Rectal smooth muscle tissue (tissue), 1 donor: ENCODE data around the gene FOXN3.

Source experiments
- H3K27ac ChIP-seq: one replicate; pipeline ENCODE4 v1.7.0; 2013; ENCODE audit warnings: low read depth, low read length, inconsistent platforms
- H3K27me3 ChIP-seq: one replicate; pipeline ENCODE4 v1.7.0; 2013; ENCODE audit warnings: low read length; ENCODE audit not compliant: control insufficient read depth, insufficient read depth
- H3K36me3 ChIP-seq: one replicate; pipeline ENCODE4 v1.7.0; 2013; ENCODE audit warnings: low read length; ENCODE audit not compliant: control insufficient read depth, insufficient read depth
- H3K4me1 ChIP-seq: one replicate; pipeline ENCODE4 v1.7.0; 2013; ENCODE audit warnings: low read length; ENCODE audit not compliant: control insufficient read depth, insufficient read depth
- H3K4me3 ChIP-seq: one replicate; pipeline ENCODE4 v1.7.0; 2013; ENCODE audit warnings: low read length
- H3K9ac ChIP-seq: one replicate; pipeline ENCODE4 v1.7.0; 2013; ENCODE audit warnings: low read length

Gene FOXN3

GRCh38 chr14:89137526-89138163, 279.4 kb downstream of the FOXN3 start:
- H3K27ac ChIP-seq = no peak overlapping the region
- no peaks in the 10 kb centered on the region for H3K4me1 ChIP-seq
- H3K36me3 ChIP-seq = no peaks in the 10 kb centered on the region
- H3K27me3 ChIP-seq = no peaks in the 10 kb centered on the region
- no peak overlapping the region for H3K9ac ChIP-seq
- no peak overlapping the region for H3K4me3 ChIP-seq

- Histone ChIP-seq H3K9ac (no peak overlapping the region), H3K4me1 (no peaks in the 10 kb centered on the region), H3K36me3 (no peaks in the 10 kb centered on the region), H3K4me3 (no peak overlapping the region), H3K27ac (no peak overlapping the region), H3K27me3 (no peaks in the 10 kb centered on the region)
Measured at GRCh38 chr14:89136587-89136986, 280.4 kb downstream of the FOXN3 start.

- H3K4me3 ChIP-seq = no peak overlapping the region
- H3K27ac ChIP-seq = no peak overlapping the region
- no peaks in the 10 kb centered on the region for H3K36me3 ChIP-seq
- no peaks in the 10 kb centered on the region for H3K4me1 ChIP-seq
- H3K27me3 ChIP-seq = no peaks in the 10 kb centered on the region
- H3K9ac ChIP-seq = no peak overlapping the region
Measured at GRCh38 chr14:89134640-89135039, 282.4 kb downstream of the FOXN3 start.

- Histone ChIP-seq H3K4me3 (no peak overlapping the region), H3K9ac (no peak overlapping the region), H3K36me3 (no peaks in the 10 kb centered on the region), H3K27me3 (no peaks in the 10 kb centered on the region), H3K4me1 (no peaks in the 10 kb centered on the region), H3K27ac (no peak overlapping the region)
Measured at GRCh38 chr14:89131004-89131750, 285.9 kb downstream of the FOXN3 start.

- no peak overlapping the region for H3K9ac ChIP-seq
Measured at GRCh38 chr14:89129570-89129969, 287.5 kb downstream of the FOXN3 start.

GRCh38 chr14:89128311-89129026, 288.6 kb downstream of the FOXN3 start:
- no peaks in the 10 kb centered on the region for H3K4me1 ChIP-seq
- no peak overlapping the region for H3K27ac ChIP-seq
- H3K9ac ChIP-seq = no peak overlapping the region
- H3K4me3 ChIP-seq = no peak overlapping the region
- no peaks in the 10 kb centered on the region for H3K27me3 ChIP-seq
- H3K36me3 ChIP-seq = no peaks in the 10 kb centered on the region

More at GRCh38 chr14:89129570-89129969, 287.5 kb downstream of the FOXN3 start:
- no peaks in the 10 kb centered on the region for H3K4me1 ChIP-seq
- H3K27ac ChIP-seq = no peak overlapping the region
- H3K4me3 ChIP-seq = no peak overlapping the region
- H3K27me3 ChIP-seq = no peaks in the 10 kb centered on the region
- H3K36me3 ChIP-seq = no peaks in the 10 kb centered on the region

- Histone ChIP-seq H3K4me1 (no peaks in the 10 kb centered on the region), H3K27me3 (no peaks in the 10 kb centered on the region), H3K9ac (no peak overlapping the region), H3K27ac (no peak overlapping the region), H3K36me3 (no peaks in the 10 kb centered on the region), H3K4me3 (no peak overlapping the region)
Measured at GRCh38 chr14:89126461-89126860, 290.6 kb downstream of the FOXN3 start.

- H3K27me3 ChIP-seq = no peaks in the 10 kb centered on the region
- H3K36me3 ChIP-seq = no peaks in the 10 kb centered on the region
- H3K4me3 ChIP-seq = no peak overlapping the region
- no peak overlapping the region for H3K27ac ChIP-seq
- H3K9ac ChIP-seq = no peak overlapping the region
- no peaks in the 10 kb centered on the region for H3K4me1 ChIP-seq
Measured at GRCh38 chr14:89125216-89125615, 291.8 kb downstream of the FOXN3 start.

GRCh38 chr14:89123851-89124250, 293.2 kb downstream of the FOXN3 start:
- Histone ChIP-seq H3K27ac (no peak overlapping the region), H3K36me3 (no peaks in the 10 kb centered on the region), H3K27me3 (no peaks in the 10 kb centered on the region)

GRCh38 chr14:89123215-89123614, 293.8 kb downstream of the FOXN3 start:
- H3K4me1 ChIP-seq = no peaks in the 10 kb centered on the region
- H3K9ac ChIP-seq = no peak overlapping the region
- no peaks in the 10 kb centered on the region for H3K27me3 ChIP-seq
- H3K27ac ChIP-seq = no peak overlapping the region
- H3K4me3 ChIP-seq = no peak overlapping the region
- no peaks in the 10 kb centered on the region for H3K36me3 ChIP-seq

More at GRCh38 chr14:89123851-89124250, 293.2 kb downstream of the FOXN3 start:
- H3K9ac ChIP-seq = no peak overlapping the region
- no peak overlapping the region for H3K4me3 ChIP-seq
- H3K4me1 ChIP-seq = no peaks in the 10 kb centered on the region

- Histone ChIP-seq H3K4me1 (no peaks in the 10 kb centered on the region), H3K36me3 (no peaks in the 10 kb centered on the region), H3K27me3 (no peaks in the 10 kb centered on the region), H3K9ac (no peak overlapping the region), H3K27ac (no peak overlapping the region), H3K4me3 (no peak overlapping the region)
Measured at GRCh38 chr14:89121968-89122620, 294.9 kb downstream of the FOXN3 start.

- no peaks in the 10 kb centered on the region for H3K36me3 ChIP-seq
- H3K27me3 ChIP-seq = no peaks in the 10 kb centered on the region
- H3K4me1 ChIP-seq = no peaks in the 10 kb centered on the region
- H3K9ac ChIP-seq = no peak overlapping the region
- H3K4me3 ChIP-seq = no peak overlapping the region
- no peak overlapping the region for H3K27ac ChIP-seq
Measured at GRCh38 chr14:89117012-89117411, 300.0 kb downstream of the FOXN3 start.
